AG04450 (cell line): Measurements from ENCODE around the gene KCNIP2. TPM values are rescaled to one million over a fixed set of nuclear protein-coding genes. Genes with fewer than 3 reads are reported as not detected.

Experiments used
- CTCF ChIA-PET: fragments of 300-600, 350-600 bp; formaldehyde crosslinking; extraction: SDS; loops from one replicate; lab custom pipeline; 2022; ENCODE audit warnings: antibody characterized with exemption, inconsistent platforms; lab: Charles Lee
- POLR2A ChIA-PET: fragments of 350-600 bp; formaldehyde crosslinking; extraction: SDS; loops from one replicate; lab custom pipeline; 2021; ENCODE audit warnings: antibody characterized with exemption, inconsistent platforms; lab: Yijun Ruan, JAX
- DNase-seq: peaks from one replicate; pipeline ENCODE4 v3.0.0-alpha.2; 2011; ENCODE audit warnings: low read depth, low spot score
- H3K27ac ChIP-seq: one replicate; pipeline ENCODE4 v1.5.1; 2012; ENCODE audit warnings: low read depth, low read length, control low read depth
- H3K27me3 ChIP-seq: one replicate; pipeline ENCODE4 v1.6.0; 2012; ENCODE audit warnings: low read length; ENCODE audit not compliant: control insufficient read depth, insufficient read depth
- H3K4me3 ChIP-seq: 2 replicates; pipeline ENCODE4 v1.5.1; 2011; ENCODE audit warnings: mild to moderate bottlenecking, low read depth, low read length, control low read depth
- H3K9me3 ChIP-seq: 2 replicates; pipeline ENCODE4 v1.5.1; 2012; ENCODE audit warnings: low read length; ENCODE audit not compliant: control insufficient read depth, insufficient read depth
- CTCF ChIP-seq: IDR thresholded peaks from 2 replicates; pipeline ENCODE4 v1.5.1; 2011; ENCODE audit warnings: low read depth, low read length, control low read depth, inconsistent platforms
- polyA plus RNA-seq: library from polyadenylated mRNA; depleted of rRNA; stranded (reverse); fragments of >200 nt; gene quantifications from 2 replicates; pipeline ENCODE4 v1.2.3, GENCODE V29; 2011

KCNIP2 gene
- polyA plus RNA-seq, 1 experiment, result 0.40 TPM

GRCh38 chr10:101867931-101868330, 24.3 kb upstream of the KCNIP2 start:
- Histone ChIP-seq H3K9me3 (no peaks in the 10 kb centered on the region), H3K27me3 (no peaks in the 10 kb centered on the region), H3K4me3 (no peak overlapping the region), H3K27ac (no peak overlapping the region)
- TF ChIP-seq CTCF, result no peak
- POLR2A ChIA-PET, result interaction anchor here (0.7 kb wide), 1 partner anchor 11 kb away, joined by 3 read pairs; no protein-coding TSS in a partner anchor
- DNase-seq, result no peak
- CTCF ChIA-PET, result no interaction called here

- CTCF ChIA-PET, result interaction anchor here (0.6 to 2.7 kb wide), 6 partner anchors 11 to 213 kb away, joined by 3 to 21 read pairs (median 8); no protein-coding TSS in a partner anchor
- TF ChIP-seq CTCF, result no peak
- Histone ChIP-seq H3K4me3 (no peak overlapping the region), H3K9me3 (peaks cover 3% of the 10 kb centered on the region; the same call in 1 of the 2 replicates), H3K27ac (no peak overlapping the region), H3K27me3 (no peaks in the 10 kb centered on the region)
- DNase-seq, result no peak
- POLR2A ChIA-PET, result no interaction called here
These were observed 15.9 kb upstream of the KCNIP2 start for GRCh38 chr10:101859530-101859929.

GRCh38 chr10:101858723-101859500, 15.3 kb upstream of the KCNIP2 start:
- TF ChIP-seq CTCF, result no peak

GRCh38 chr10:101857802-101858476, 14.3 kb upstream of the KCNIP2 start:
- Histone ChIP-seq H3K27ac (no peak overlapping the region), H3K4me3 (no peak overlapping the region), H3K27me3 (no peaks in the 10 kb centered on the region), H3K9me3 (peaks cover 3% of the 10 kb centered on the region; the same call in 1 of the 2 replicates)
- DNase-seq, result no peak
- ChIA-PET CTCF (interaction anchor here (0.6 to 3.1 kb wide), 5 partner anchors 17 to 255 kb away, joined by 3 to 14 read pairs (median 11); no protein-coding TSS in a partner anchor), POLR2A (interaction anchor here (0.6 kb wide), 1 partner anchor 17 kb away, joined by 5 read pairs; no protein-coding TSS in a partner anchor)
- no peak for TF ChIP-seq CTCF

More at GRCh38 chr10:101858723-101859500, 15.3 kb upstream of the KCNIP2 start:
- Histone ChIP-seq H3K9me3 (peaks cover 3% of the 10 kb centered on the region; the same call in 1 of the 2 replicates), H3K4me3 (no peak overlapping the region), H3K27me3 (no peaks in the 10 kb centered on the region), H3K27ac (no peak overlapping the region)
- DNase-seq, result no peak
- ChIA-PET CTCF (interaction anchor here (0.6 to 3.1 kb wide), 8 partner anchors 10 to 214 kb away, joined by 3 to 21 read pairs (median 8); no protein-coding TSS in a partner anchor), POLR2A (interaction anchor here (0.6 kb wide), 1 partner anchor 18 kb away, joined by 5 read pairs; no protein-coding TSS in a partner anchor)
